Fibroblast of peridontal ligament (primary cell): Measurements from ENCODE around the gene IFNGR2.
"Not testable (repeated sequence)": the region's sequence is repeated elsewhere in the genome, so short reads cannot be mapped to it uniquely, and the experiment has no call there.

ENCODE experiments used
- DNase-seq: peaks from one replicate; pipeline ENCODE4 v3.0.0-alpha.2; 2010; ENCODE audit errors: extremely low read depth

The IFNGR2 gene

DNA sequence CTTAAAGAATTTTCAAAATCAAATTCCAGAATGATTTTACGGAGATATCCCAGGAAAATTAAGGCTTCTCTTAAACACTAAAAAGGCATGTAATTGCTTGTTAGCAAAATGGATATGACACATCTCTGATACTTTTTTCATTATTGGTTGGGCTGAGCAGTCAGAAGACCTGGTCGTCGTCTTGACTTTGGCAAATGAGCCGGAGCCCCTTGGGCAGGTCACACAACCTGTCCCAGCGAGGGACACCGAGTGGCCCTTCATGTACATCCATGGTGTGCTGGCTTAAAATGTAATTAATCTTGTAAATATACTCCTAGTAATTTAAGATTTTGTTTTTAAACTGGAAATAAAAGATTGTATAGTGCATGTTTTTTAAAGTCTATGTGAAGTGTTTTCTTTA, 33.9 kb downstream of the IFNGR2 start:
- no peak for DNase-seq

GRCh38 chr21:33441489-33442477, 38.6 kb downstream of the IFNGR2 start:
- peak; percentile 59 for DNase-seq

DNA sequence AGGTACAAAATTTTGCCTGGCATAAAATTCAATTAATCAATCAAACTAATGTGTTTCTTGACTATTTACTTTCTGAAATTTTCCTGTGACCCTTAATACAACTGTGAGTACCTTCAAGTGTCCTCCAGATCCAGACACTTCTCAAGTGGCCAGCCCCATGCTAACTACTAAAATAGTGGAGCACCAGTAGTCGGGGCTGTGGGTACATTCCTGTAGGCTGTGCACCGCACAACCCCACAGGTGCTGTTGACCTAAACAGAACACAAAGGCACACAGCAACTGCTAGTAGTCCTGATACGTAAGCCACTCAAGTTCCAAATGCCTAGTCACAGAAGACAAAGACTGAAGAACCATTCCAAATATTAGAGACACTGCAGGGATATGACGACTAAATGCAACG, 40.0 kb downstream of the IFNGR2 start:
- no peak for DNase-seq

- DNase-seq: no peak
Observed at GRCh38 chr21:33444499-33444898, 41.3 kb downstream of the IFNGR2 start.

DNA sequence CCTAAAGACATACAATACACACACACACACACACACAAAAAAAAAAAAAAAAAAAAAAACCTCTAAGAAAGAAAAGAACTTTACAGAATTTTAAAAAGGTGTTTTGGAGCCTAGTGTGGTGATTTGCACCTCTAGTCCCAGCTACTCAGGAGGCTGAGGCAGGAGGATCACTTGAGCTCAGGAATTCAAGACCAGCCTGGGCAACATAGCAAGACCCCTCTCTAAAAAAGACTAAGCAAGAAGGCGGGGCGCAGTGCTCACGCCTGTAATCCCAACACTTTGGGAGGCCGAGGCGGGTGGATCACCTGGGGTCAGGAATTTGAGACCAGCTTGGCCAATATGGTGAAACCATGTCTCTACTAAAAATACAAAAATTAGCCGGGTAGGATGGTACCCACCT, 43.4 kb downstream of the IFNGR2 start:
- DNase-seq: not testable (repeated sequence)

DNA sequence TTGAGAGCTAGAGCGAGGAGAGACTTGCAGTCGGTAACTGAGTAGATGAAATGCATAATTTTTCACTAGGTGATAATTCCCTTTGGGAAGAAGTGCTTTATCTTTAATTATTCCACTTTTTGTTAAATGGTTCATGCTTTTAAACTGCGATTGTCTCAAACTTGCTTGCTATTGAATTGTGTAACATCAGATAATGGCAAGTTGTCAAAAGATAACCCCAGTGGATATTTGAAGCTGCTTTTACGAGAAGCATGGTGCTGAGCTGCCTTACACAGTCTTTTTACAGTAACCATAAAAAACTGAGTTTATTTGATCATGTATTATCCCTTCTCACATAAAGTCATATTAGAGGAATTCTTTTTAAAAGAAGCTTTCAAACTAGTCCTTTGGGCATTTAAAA, 46.4 kb downstream of the IFNGR2 start:
- no peak for DNase-seq

GRCh38 chr21:33451634-33452071, 48.4 kb downstream of the IFNGR2 start:
- peak; percentile 18 for DNase-seq

DNA sequence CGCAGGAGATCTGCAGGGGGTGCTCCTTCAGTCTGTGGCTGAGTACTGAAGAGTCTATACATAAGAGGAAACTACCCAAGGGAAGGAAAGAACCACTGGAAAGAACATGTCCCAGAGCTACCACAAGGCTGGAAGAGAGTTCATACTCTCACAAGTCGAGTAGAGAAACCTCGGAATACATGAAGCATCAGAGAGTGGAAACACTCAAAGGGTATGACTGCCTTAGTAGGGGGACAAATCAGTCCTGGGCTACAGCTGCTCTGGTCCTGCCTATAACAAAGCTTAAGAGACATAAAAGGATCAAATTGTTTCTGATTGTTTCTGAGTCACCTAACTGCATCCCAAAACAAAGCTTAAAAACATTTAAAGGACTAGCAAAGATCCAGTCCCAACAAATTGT, 49.1 kb downstream of the IFNGR2 start:
- DNase-seq: no peak

DNA sequence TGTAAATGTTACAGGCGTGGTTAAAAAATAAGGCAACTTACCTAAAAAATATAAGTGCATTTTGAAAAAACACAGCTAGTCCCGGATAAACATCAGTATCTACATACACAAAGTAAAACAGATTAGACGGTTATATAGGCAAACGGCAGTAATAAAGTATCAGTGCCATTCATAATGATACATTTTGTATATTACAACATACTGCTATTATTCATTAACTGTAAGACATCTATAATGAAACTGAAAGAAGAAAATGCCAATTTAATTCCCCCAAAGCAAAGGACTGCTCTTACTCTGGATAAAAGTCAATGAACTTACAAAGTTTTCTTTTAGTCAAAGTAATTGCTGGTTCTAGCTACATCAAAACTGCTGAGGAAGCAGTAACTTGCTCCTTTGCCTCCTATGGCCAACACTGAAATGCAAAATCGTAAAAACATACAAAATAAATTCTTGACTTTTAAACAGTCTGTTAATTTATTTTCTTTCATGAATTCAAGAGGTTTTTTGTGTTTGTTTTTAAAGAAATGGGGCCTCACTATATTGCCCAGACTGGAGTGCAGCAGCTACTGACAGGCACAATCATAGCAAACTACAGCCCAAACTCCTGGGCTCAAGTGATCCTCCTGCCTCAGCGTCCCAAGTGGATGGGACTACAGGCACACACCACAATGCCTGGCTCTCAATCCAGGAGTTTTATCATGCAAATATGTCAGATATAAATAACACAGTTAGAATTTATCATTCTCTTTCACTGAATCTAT, 52.7 kb downstream of the IFNGR2 start:
- no peak for DNase-seq

DNA sequence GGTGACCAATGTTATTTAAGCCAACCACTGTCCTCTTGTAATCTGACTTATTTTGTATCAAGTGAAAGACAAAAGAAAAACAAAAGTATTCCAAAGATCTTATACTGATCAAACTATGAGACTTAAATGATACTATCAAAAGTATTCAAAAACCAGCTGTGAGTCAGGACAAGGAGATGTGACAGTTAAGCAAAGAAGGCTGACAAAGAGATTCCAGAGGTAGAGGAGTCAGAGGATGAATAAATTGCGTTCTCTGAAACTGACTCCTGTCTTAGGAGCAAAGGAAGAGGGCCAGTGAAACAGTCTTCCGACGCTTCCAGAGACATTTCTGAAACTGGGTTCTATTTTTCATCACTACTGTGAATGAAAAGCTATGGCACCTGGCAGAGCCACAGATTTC, 55.6 kb downstream of the IFNGR2 start:
- no peak for DNase-seq

DNA sequence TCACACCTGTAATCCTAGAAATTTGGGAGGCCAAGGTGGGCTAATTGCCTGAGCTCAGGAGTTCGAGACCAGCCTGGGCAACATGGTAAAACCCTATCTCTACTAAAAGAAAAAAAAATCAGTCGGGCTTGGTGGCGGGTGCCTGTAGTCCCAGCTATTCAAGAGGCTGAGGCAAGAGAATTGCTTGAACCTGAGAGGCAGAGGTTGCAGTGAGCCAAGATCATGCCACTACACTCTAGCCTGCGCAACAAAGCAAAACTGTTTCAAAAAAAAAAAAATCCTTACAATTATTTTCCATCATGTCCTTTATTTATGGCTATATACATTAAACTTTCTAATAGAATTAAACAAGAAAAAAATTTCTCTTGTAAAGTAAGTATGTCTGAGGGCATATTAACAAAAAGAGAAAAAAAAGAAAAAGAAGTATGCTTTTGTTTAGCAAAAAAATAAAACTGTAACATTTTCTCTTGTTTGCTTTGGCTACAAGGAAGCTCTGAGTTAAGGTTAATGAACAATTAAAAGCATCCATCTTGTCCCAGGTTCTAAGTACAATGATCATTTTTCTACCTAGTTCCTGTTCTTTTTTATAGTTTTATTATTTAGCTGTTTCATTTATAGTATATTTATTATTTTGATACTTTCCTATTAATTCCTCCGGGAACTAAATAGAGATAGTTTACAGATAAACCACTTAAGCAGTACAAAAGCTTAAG, 58.5 kb downstream of the IFNGR2 start:
- DNase-seq: no peak

- DNase-seq: not testable (repeated sequence)
Observed at GRCh38 chr21:33469183-33469582, 66.0 kb downstream of the IFNGR2 start.

DNA sequence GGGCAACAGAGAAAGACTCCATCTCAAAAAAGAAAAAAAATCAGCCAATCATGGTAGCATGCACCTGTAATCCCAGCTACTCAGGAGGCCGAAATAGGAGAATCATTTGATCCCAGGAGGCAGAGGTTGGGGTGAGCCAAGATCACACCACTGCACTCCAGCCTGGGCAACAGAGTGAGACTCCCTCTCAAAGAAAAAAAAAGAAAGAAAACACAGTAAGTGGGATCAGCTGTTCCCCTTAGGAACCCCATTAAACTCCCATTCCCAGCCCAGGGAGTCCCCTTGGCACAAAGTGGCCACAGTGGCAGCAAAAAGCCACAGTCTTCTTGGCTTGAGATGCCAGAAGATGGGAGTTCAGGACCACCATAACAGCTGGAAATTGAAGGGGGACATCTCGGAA, 67.5 kb downstream of the IFNGR2 start:
- no peak for DNase-seq

- no peak for DNase-seq
Observed at GRCh38 chr21:33473344-33473743, 70.1 kb downstream of the IFNGR2 start.

DNA sequence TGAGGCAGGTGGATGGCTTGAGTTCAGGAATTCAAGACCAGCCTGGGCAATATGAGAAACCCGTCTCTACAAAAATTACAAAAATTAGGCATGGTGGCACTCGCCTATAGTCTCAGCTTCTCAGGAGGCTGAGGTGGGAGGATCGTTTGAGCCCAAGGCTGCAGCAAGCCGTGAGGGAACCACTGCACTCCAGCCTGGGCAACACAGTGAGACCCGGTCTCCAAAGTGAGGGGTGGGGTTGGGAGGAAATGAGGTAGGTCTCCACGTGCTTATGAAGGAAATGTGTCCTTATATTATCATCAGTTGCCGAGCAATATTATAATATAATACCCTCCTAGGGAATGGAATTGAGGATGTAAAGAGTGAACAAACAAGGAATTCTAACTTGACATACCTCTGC, 73.9 kb downstream of the IFNGR2 start:
- no peak for DNase-seq

- no peak for DNase-seq
Observed at GRCh38 chr21:33478182-33478581, 75.0 kb downstream of the IFNGR2 start.

- peak; percentile 27 for DNase-seq
Observed at GRCh38 chr21:33478935-33479678, 75.9 kb downstream of the IFNGR2 start.

- peak; percentile 89 for DNase-seq
Observed at GRCh38 chr21:33479679-33480480, 76.7 kb downstream of the IFNGR2 start, which contains the start of gene TMEM50B. Gene TMEM50B (minus strand): TSS chr21:33479974. CDS start chr21:33468885, 11,089 bp downstream.

GRCh38 chr21:33480481-33481103, 77.4 kb downstream of the IFNGR2 start:
- no peak for DNase-seq
